GM12865 (cell line): Measurements from ENCODE around the gene CDK11B.

Experiments used
- DNase-seq: peaks from one replicate; pipeline ENCODE4 v3.0.0; 2010; ENCODE audit warnings: low read depth
- H3K4me3 ChIP-seq: 2 replicates; pipeline ENCODE4 v1.5.1; 2011; ENCODE audit warnings: mild to moderate bottlenecking, low read depth, low read length, control low read depth
- TF ChIP-seq, protein P1 (sequence below): IDR thresholded peaks from 2 replicates; pipeline ENCODE4 v1.5.1; 2011; ENCODE audit warnings: low read length, control low read depth, low read depth, inconsistent platforms; ENCODE audit not compliant: insufficient read depth; ENCODE audit errors: missing control alignments

Gene CDK11B

DNA sequence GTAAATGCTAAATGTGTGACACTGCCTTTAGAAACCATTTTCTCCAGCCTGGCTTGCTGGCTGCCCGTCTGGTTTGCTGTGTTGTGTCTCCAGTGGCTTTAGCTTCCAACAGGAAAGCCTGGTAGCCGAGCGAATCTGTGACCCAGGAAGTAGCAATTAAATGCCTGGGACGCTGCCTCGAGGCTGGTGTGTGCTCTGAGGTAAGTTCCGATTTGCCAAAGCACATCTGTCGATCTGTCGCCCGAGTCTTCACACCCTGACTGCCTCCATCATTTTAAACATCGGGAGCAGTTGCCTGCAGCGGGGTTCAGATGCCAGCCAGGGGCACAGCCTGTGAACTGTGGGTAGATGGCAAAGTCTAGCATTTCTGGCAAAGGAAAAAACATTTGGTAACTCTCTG lies 41.3 kb downstream of the CDK11B start:
- H3K4me3 ChIP-seq: no peak overlapping the region
- TF ChIP-seq, protein P1, sequence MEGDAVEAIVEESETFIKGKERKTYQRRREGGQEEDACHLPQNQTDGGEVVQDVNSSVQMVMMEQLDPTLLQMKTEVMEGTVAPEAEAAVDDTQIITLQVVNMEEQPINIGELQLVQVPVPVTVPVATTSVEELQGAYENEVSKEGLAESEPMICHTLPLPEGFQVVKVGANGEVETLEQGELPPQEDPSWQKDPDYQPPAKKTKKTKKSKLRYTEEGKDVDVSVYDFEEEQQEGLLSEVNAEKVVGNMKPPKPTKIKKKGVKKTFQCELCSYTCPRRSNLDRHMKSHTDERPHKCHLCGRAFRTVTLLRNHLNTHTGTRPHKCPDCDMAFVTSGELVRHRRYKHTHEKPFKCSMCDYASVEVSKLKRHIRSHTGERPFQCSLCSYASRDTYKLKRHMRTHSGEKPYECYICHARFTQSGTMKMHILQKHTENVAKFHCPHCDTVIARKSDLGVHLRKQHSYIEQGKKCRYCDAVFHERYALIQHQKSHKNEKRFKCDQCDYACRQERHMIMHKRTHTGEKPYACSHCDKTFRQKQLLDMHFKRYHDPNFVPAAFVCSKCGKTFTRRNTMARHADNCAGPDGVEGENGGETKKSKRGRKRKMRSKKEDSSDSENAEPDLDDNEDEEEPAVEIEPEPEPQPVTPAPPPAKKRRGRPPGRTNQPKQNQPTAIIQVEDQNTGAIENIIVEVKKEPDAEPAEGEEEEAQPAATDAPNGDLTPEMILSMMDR: no peak
- DNase-seq: no peak

DNA sequence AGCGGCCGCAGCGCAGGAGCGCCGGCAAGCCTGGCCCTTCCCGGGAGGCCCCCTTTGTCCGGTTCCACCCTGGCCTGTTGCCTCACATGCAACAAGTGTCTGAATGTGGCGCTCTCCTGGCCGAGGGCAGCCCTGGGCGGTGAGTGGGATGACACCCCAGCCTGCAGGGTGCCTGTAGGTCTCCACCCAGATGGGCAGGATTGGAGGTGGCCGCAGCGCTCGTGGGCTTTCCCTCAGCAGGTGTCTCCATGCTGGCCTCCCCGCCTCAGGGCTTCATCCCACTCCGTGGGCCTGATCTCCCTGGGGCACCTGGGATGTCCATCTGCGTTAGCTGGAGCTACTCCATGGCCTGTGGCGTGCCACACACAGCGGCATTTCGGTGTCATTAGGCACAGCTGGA lies 42.0 kb downstream of the CDK11B start:
- peak overlapping the region; percentile 99 for H3K4me3 ChIP-seq
- TF ChIP-seq, protein P1: no peak
- no peak for DNase-seq

DNA sequence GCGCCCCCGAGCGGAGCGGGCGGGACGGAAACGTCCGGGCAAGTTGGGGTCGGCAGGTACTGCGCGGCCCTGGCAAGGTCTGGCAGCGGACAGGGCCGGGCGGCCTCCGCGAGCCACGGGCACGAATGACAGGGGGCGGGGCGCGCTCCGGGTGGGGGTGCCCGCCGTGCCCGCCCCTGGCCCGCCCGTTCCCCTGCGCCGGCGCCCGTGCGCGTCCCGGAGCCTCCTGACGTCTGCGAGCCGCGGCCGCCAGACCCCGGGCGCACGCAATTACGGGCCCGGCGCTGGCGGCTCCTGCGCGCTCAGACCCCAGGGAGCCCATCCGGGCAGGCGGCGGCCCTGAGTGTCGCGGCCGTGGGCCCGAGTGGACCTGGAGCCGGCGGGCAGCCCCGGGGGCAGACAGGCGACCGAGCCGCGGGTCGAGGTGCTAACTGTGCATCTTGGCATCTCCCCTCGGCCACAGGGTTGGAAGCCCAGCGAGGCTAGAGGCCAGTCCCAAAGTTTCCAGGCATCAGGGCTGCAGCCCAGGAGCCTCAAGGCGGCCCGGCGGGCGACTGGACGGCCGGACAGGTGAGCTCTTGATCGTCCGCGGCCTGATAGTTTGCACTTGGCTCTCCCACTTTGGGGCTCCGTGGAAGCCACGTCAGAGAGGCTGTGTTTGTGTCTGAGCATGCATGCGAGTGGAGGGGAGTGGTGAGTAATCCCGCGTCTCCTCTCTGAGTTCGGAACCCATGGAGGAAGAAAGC lies 42.6 kb downstream of the CDK11B start:
- TF ChIP-seq, protein P1: no peak
- peak overlapping the region; percentile 99 for H3K4me3 ChIP-seq
- peak; percentile 49 for DNase-seq

DNA sequence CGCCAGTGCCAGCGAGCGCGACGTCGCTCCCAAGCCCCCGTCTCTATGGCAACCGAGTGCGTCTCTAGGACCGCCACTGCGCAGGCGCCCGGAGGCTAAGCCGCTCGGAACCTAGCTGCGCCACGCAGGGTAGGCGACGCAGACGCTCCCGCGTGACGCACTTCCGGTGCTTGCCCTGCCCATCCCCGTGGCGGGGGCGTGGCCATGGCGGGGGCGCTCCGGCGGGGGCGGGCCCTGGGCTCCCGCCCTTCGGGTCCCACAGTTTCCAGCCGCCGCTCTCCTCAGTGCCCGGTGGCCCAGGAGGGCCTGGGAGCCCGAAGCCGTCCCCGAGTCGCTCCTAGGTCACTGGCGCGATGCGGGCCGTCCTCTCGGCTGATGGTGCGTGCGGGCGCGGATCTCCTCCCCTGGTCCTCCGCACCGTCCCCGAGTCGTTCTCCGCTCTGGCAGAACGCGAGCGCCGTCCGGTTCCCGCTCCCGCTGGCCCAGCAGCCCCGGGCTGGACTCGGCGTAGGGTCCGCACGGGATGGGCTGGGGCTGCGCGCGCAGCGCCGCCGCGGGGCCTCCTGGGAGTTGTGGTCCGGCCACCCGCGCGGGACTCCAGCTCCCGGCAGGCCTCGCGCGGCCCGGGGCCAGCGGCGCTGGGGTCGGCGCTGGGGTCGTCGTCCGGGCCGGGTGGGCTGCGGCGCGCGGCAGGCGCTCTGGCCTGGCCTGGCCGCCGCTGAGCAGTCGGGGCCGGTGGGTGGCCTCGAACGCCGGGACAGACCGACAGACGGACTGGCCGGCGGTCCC lies 43.4 kb downstream of the CDK11B start, which contains the start of gene MIB2:
TSS of gene MIB2 (plus strand) at position 245 of the 789 bp plus-strand sequence. CDS start 7,953 bp downstream, outside the sequence.
- TF ChIP-seq, protein P1: no peak
- H3K4me3 ChIP-seq: peak within 1 kb of the TSS; percentile 99
- peak; percentile 99 for DNase-seq

DNA sequence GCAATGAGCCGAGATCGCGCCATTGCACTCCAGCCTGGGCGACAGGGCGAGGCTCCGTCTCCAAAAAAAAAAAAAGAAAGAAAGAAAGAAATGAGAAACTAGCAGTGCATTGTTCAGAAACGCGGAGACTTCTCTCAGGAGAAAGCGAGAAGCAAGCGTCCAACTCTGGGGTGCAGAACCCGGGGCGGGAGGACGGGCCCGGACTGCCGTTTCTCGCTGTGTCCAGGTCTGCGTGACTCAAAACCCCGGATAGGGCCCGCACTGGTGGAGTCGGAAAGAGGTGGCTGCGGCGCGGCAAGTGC lies 43.9 kb downstream of the CDK11B start:
- H3K4me3 ChIP-seq: peak overlapping the region; percentile 99
- TF ChIP-seq, protein P1: no peak
- DNase-seq: no peak

DNA sequence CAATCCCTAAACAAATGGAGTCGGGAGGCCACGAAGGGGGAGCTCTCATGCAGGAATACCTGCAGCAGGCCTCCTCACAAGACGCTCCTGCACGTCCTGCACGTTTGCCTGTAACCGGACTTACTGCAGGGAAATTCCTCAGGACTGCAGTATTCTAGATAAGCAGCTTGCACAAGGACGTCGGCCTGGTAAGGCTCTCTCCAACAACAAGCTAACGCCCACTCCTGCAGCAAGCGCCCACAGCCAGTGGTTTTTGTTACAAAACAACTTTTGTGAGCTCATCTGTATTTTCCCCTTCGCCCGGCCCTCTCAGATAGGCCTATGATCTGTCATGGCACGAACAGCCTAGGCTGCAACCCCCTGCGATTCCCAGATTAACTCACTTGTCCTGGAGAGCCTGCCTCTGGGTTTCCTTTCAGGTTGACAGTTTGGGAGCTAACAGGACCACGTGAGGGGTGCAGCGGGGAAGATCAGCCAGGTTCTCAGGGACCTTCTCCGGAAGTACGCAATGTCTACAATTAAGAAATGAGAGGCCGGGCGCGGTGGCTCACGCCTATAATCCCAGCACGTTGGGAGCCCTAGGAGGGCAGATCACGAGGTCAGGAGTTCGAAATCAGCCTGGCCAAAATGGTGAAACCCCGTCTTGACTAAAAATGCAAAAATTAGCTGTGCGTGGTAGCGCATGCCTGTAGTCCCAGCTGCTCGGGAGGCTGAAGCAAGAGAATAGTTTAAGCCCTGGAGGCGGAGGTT lies 44.4 kb downstream of the CDK11B start:
- TF ChIP-seq, protein P1: no peak
- no peak for DNase-seq
- peak overlapping the region; percentile 99 for H3K4me3 ChIP-seq
